Mucosa of descending colon (tissue), 3 donors: Measurements from ENCODE around the gene ATP5ME. TPM values are rescaled to one million over a fixed set of nuclear protein-coding genes. Genes with fewer than 3 reads are reported as not detected.

ENCODE experiments used
- ATAC-seq: fragments of 200-7000 bp; cut with Tn5 transposase; one replicate; pipeline ENCODE4 v1.9.1; 2020; ENCODE audit warnings: mild to moderate bottlenecking, moderate library complexity
- DNase-seq, 3 donors: peaks; one replicate each; pipeline ENCODE4 v3.0.0-alpha.2; 2020
- H3K36me3 ChIP-seq: fragments of 200-600 bp; one replicate; pipeline ENCODE4 v1.8.0; 2021; ENCODE audit warnings: low read depth, mild to moderate bottlenecking
- H3K4me1 ChIP-seq: fragments of 200-600 bp; one replicate; pipeline ENCODE4 v1.8.0; 2021; ENCODE audit warnings: low read depth, mild to moderate bottlenecking
- H3K4me3 ChIP-seq: fragments of 200-600 bp; one replicate; pipeline ENCODE4 v1.8.0; 2021; ENCODE audit warnings: mild to moderate bottlenecking
- H3K9me3 ChIP-seq: fragments of 200-600 bp; one replicate; pipeline ENCODE4 v1.8.0; 2021; ENCODE audit warnings: mild to moderate bottlenecking
- intact Hi-C, 2 donors: fragments of 100-400 bp; cut with DNase I in 1 of 2; cut with micrococcal nuclease in 1 of 2; formaldehyde crosslinking; loops; one replicate each; pipeline versions ENCODE4 v1.11.0 to v1.11.1; 2022; cut with DNase I, micrococcal nuclease
- total RNA-seq, 3 donors: library from RNA; stranded (reverse); fragmentation: NEBNext Ultra II Directional in 2 of 3; extraction: Animal tissue kit (Norgen Biotek cat#: 25700) in 2 of 3; gene quantifications; one replicate each; pipeline versions ENCODE4 v1.2.1 to v1.2.4, GENCODE V29; 2021 to 2023
- TF ChIP-seq, protein P1 (sequence below): fragments of 200-600 bp; IDR thresholded peaks from one replicate; pipeline ENCODE4 v1.8.0; 2022; ENCODE audit warnings: antibody characterized with exemption, mild to moderate bottlenecking
- donor health status: DM: no; HTN: no; CAD: no; lungs with moderate emphysema.
- donor health status: DM: no; HTN: no; CAD: no.
- donor health status: DM: no; HTN: yes; CAD: no.

The ATP5ME gene
- total RNA-seq, 3 donors from 2014 or later = 330 to 467 (median 399) TPM

- H3K9me3 ChIP-seq = no peaks in the 10 kb centered on the region
- DNase-seq (peak in 2 of 3 donors; percentile 6 to 20), ATAC-seq (no peak)
- H3K4me3 ChIP-seq = no peak overlapping the region
- TF ChIP-seq, protein P1, sequence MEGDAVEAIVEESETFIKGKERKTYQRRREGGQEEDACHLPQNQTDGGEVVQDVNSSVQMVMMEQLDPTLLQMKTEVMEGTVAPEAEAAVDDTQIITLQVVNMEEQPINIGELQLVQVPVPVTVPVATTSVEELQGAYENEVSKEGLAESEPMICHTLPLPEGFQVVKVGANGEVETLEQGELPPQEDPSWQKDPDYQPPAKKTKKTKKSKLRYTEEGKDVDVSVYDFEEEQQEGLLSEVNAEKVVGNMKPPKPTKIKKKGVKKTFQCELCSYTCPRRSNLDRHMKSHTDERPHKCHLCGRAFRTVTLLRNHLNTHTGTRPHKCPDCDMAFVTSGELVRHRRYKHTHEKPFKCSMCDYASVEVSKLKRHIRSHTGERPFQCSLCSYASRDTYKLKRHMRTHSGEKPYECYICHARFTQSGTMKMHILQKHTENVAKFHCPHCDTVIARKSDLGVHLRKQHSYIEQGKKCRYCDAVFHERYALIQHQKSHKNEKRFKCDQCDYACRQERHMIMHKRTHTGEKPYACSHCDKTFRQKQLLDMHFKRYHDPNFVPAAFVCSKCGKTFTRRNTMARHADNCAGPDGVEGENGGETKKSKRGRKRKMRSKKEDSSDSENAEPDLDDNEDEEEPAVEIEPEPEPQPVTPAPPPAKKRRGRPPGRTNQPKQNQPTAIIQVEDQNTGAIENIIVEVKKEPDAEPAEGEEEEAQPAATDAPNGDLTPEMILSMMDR = no peak
- H3K4me1 ChIP-seq = no peaks in the 10 kb centered on the region
- H3K36me3 ChIP-seq = no peaks in the 10 kb centered on the region
- intact Hi-C loops = no loop called here
Observed at GRCh38 chr4:651884-652642, 22.0 kb downstream of the ATP5ME start.

- Histone ChIP-seq H3K9me3 (no peaks in the 10 kb centered on the region), H3K4me1 (no peaks in the 10 kb centered on the region), H3K36me3 (no peaks in the 10 kb centered on the region), H3K4me3 (no peak overlapping the region)
- ATAC-seq (peak; percentile 27), DNase-seq (peak in 2 of 3 donors; percentile 9 to 43)
- TF ChIP-seq, protein P1 = no peak
- intact Hi-C loops = no loop called here
Observed at GRCh38 chr4:650951-651883, 22.9 kb downstream of the ATP5ME start.

GRCh38 chr4:650461-650860 is 23.6 kb downstream of the ATP5ME start:
- DNase-seq (peak in 2 of 3 donors; percentile 4 to 22), ATAC-seq (no peak)
- Histone ChIP-seq H3K36me3 (no peaks in the 10 kb centered on the region), H3K4me1 (no peaks in the 10 kb centered on the region), H3K4me3 (no peak overlapping the region), H3K9me3 (no peaks in the 10 kb centered on the region)
- intact Hi-C loops = no loop called here
- TF ChIP-seq, protein P1 = no peak

DNA sequence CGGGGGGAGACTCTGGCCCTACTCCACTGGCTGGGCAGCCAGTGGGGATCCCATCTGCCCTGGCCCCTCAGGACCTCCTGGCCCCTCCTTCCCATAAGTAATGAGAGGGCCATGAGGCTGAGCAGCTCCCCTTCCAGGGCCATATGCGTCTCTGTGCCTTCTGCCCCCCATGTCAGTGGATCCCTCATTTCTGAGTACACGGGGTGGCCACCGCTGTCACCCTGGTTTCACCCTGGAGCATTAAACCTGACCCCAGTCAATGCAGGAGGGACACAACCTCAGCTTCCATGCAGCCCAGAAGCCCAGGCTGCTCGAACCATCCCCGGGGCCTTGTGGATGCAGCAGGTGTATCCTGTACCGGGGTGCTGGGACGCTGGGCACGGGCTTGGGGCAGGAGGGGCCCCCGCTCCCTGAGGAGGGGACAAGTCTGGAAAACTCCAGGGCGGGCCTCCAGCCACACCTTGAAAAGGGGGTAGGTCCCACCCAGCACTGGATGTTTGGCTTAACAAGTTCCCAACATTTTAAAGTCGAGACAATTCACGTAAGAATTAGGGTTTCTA is 24.2 kb downstream of the ATP5ME start:
- Histone ChIP-seq H3K4me1 (no peaks in the 10 kb centered on the region), H3K36me3 (no peaks in the 10 kb centered on the region), H3K9me3 (no peaks in the 10 kb centered on the region), H3K4me3 (no peak overlapping the region)
- ATAC-seq (no peak), DNase-seq (peak in 2 of 3 donors; percentile 5 to 33)
- intact Hi-C loops = no loop called here
- TF ChIP-seq, protein P1 = no peak

DNA sequence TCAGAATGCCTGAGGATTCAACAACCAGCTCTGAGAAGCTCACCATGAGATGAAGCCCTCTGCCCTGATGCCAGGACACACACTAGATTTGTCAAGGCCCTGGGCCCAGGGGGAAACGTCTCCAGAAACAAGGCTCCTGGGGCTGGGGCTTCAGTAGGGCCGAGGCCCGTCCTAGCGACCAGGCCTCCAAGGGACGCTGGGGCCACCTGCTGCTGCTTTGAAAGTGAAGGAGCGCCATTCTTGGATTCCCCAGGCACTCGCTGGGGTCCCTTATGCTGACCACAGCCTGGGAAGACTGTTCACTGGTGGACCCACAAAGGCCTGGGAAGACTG is 24.8 kb downstream of the ATP5ME start:
- Histone ChIP-seq H3K9me3 (no peaks in the 10 kb centered on the region), H3K4me1 (no peaks in the 10 kb centered on the region), H3K4me3 (no peak overlapping the region), H3K36me3 (no peaks in the 10 kb centered on the region)
- DNase-seq = no peak
- ATAC-seq = no peak
- TF ChIP-seq, protein P1 = no peak
- intact Hi-C loops = no loop called here
